Liver (tissue), 9 donors: ENCODE measurements around the gene APOBEC3C. TPM values are rescaled to one million over a fixed set of nuclear protein-coding genes. Genes with fewer than 3 reads are reported as not detected.

Experiments
- DNase-seq: peaks from one replicate; pipeline ENCODE4 v3.0.0-alpha.2; 2017; ENCODE audit warnings: low spot score
- H3K27ac ChIP-seq, 2 donors: one replicate each; pipeline ENCODE4 v1.7.0; 2013; ENCODE audit warnings: inconsistent platforms in 2 of 2, low read length in 2 of 2, control low read depth in 1 of 2, low read depth in 1 of 2, mild to moderate bottlenecking in 1 of 2
- H3K27me3 ChIP-seq, 4 donors: one replicate each; pipeline versions ENCODE4 v1.6.1 to v1.7.0; 2013; ENCODE audit warnings: low read length in 3 of 4, inconsistent platforms in 1 of 4, mild to moderate bottlenecking in 1 of 4, moderate library complexity in 1 of 4; ENCODE audit not compliant: control insufficient read depth in 4 of 4, insufficient read depth in 4 of 4
- H3K36me3 ChIP-seq, 4 donors: one replicate each; pipeline versions ENCODE4 v1.6.1 to v1.7.0; 2013; ENCODE audit warnings: low read length in 3 of 4, mild to moderate bottlenecking in 3 of 4, low read depth in 1 of 4, moderate library complexity in 1 of 4; ENCODE audit not compliant: control insufficient read depth in 4 of 4, insufficient read depth in 3 of 4
- H3K4me1 ChIP-seq, 4 donors: one replicate each; pipeline versions ENCODE4 v1.6.1 to v1.7.0; 2013; ENCODE audit warnings: low read length in 3 of 4, mild to moderate bottlenecking in 3 of 4, moderate library complexity in 1 of 4; ENCODE audit not compliant: control insufficient read depth in 4 of 4, insufficient read depth in 4 of 4
- H3K4me3 ChIP-seq, 3 donors: one replicate each; pipeline versions ENCODE4 v1.6.1 to v1.7.0; 2013; ENCODE audit warnings: low read length in 3 of 3, control low read depth in 1 of 3, low read depth in 1 of 3, mild to moderate bottlenecking in 1 of 3
- H3K9ac ChIP-seq, 2 donors: one replicate each; pipeline ENCODE4 v1.7.0; 2013; ENCODE audit warnings: low read length in 2 of 2, mild to moderate bottlenecking in 2 of 2, moderate library complexity in 2 of 2, control low read depth in 1 of 2, low read depth in 1 of 2
- H3K9me3 ChIP-seq, 4 donors: one replicate each; pipeline versions ENCODE4 v1.6.1 to v1.7.0; 2013; ENCODE audit warnings: low read length in 3 of 4; ENCODE audit not compliant: control insufficient read depth in 4 of 4
- EGR1 ChIP-seq, 2 donors: IDR thresholded peaks; 2 replicates each; pipeline ENCODE4 v1.6.1; 2016 to 2018; ENCODE audit warnings: antibody characterized with exemption in 2 of 2, low read depth in 2 of 2
- FOXA1 ChIP-seq: IDR thresholded peaks from 2 replicates; pipeline ENCODE4 v1.6.1; 2016; ENCODE audit warnings: antibody characterized with exemption
- FOXA2 ChIP-seq: IDR thresholded peaks from 2 replicates; pipeline ENCODE4 v1.6.1; 2016; ENCODE audit warnings: antibody characterized with exemption
- GABPA ChIP-seq, 2 donors: IDR thresholded peaks in 1 of 2; conservative IDR thresholded peaks in 1 of 2; 2 replicates each; pipeline ENCODE4 v1.6.1; 2016; ENCODE audit warnings: antibody characterized with exemption in 2 of 2, mild to moderate bottlenecking in 1 of 2, moderate library complexity in 1 of 2
- HNF4A ChIP-seq, 2 donors: conservative IDR thresholded peaks; 2 replicates each; pipeline ENCODE4 v1.6.1; 2016; ENCODE audit warnings: antibody characterized with exemption in 2 of 2, mild to moderate bottlenecking in 2 of 2
- JUND ChIP-seq, 2 donors: IDR thresholded peaks; 2 replicates each; pipeline ENCODE4 v1.6.1; 2016; ENCODE audit warnings: antibody characterized with exemption in 2 of 2
- NR2F2 ChIP-seq: IDR thresholded peaks from 2 replicates; pipeline ENCODE4 v1.6.1; 2016; ENCODE audit warnings: antibody characterized with exemption
- RAD21 ChIP-seq, 2 donors: IDR thresholded peaks; 2 replicates each; pipeline ENCODE4 v1.6.1; 2016; ENCODE audit warnings: antibody characterized with exemption in 2 of 2, mild to moderate bottlenecking in 2 of 2
- RXRA ChIP-seq, 2 donors: IDR thresholded peaks; 2 replicates each; pipeline ENCODE4 v1.6.1; 2017 to 2018; ENCODE audit warnings: antibody characterized with exemption in 2 of 2, mild to moderate bottlenecking in 1 of 2
- SP1 ChIP-seq: IDR thresholded peaks from 2 replicates; pipeline ENCODE4 v1.6.1; 2018; ENCODE audit warnings: antibody characterized with exemption, mild to moderate bottlenecking
- TAF1 ChIP-seq: conservative IDR thresholded peaks from 2 replicates; pipeline ENCODE4 v1.6.1; 2016; ENCODE audit warnings: antibody characterized with exemption, mild to moderate bottlenecking
- YY1 ChIP-seq: IDR thresholded peaks from 2 replicates; pipeline ENCODE4 v1.6.1; 2016; ENCODE audit warnings: antibody characterized with exemption, mild to moderate bottlenecking
- WGBS: extraction: QIAGEN DNeasy Blood & Tissue Kit; methylation state at CpG from one replicate; pipeline ENCODE4 v1.1.7; 2013; 5-methylcytosine and 5-hydroxymethylcytosine counted together
- polyA plus RNA-seq, 2 donors: library from polyadenylated mRNA; stranded (reverse) in 1 of 2; unstranded in 1 of 2; fragments of 200-250 nt in 1 of 2; fragments of >200 nt in 1 of 2; fragmentation: Nextera tagmentation in 1 of 2; extraction: Ambion mirVana in 1 of 2; gene quantifications; one replicate each; pipeline versions ENCODE4 v1.2.1 to v1.2.3, GENCODE V29; 2013 to 2015
- total RNA-seq, 2 donors: library from RNA; depleted of rRNA; stranded (reverse); fragments of >200 nt; gene quantifications; one replicate each; pipeline ENCODE4 v1.2.3, GENCODE V29; 2014
- TF ChIP-seq, protein P1 (sequence below): IDR thresholded peaks from 2 replicates; pipeline ENCODE4 v1.6.1; 2016; ENCODE audit warnings: antibody characterized with exemption
- TF ChIP-seq, protein P2 (sequence below): fragments of 150-350 bp; IDR thresholded peaks from 2 replicates; pipeline ENCODE4 v1.5.1; 2017; ENCODE audit warnings: improper control_type of control experiment, low read depth, low read length; ENCODE audit not compliant: missing input control
- TF ChIP-seq, protein P3 (sequence below): IDR thresholded peaks from 2 replicates; pipeline ENCODE4 v1.6.1; 2016; ENCODE audit warnings: antibody characterized with exemption
- TF ChIP-seq, protein P4 (sequence below): IDR thresholded peaks from 2 replicates; pipeline ENCODE4 v1.6.1; 2016; ENCODE audit warnings: antibody characterized with exemption
- TF ChIP-seq, protein P5 (sequence below): IDR thresholded peaks from 2 replicates; pipeline ENCODE4 v1.6.1; 2016; ENCODE audit warnings: antibody characterized with exemption, mild to moderate bottlenecking
- donor health status: healthy.
- donor health status: healthy.
- donor health status: healthy.
- donor health status: healthy.
- donor health status: healthy.

APOBEC3C gene
- total and polyA plus RNA-seq, 4 donors: 1.2 to 11.9 (median 3.7) TPM

DNA sequence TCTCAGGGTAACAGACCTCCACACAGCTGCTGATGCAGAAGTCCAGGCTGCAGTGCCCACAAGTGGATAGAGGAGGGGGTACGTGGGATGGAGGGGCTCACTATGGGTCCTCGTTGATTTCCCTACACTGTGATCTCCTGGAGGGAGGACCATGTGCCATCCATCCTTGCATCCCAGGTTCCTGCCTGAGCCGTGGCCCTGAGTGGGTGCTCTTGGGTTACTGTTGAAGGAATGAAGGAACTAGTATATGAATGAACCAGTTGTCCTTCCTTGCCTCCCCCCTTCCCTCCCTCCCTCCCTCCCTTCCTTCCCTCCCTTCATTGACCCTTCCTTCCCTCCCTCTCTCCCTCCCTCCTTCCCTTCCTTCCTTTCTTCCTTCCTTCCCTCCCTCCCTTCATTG is 16.5 kb upstream of the APOBEC3C start:
- 83% methylated on average over 3 of the region's 3 CpGs for WGBS
- no peak for DNase-seq
- TF ChIP-seq EGR1 (IDR thresholded peaks at IDR 0.05; ENCODE audit: low read depth in 2 of 2) (no peak), NR2F2 (no peak), JUND (IDR thresholded peaks at IDR 0.05) (no peak), RXRA (IDR thresholded peaks at IDR 0.05) (no peak), FOXA1 (no peak)
- TF ChIP-seq, protein P1, sequence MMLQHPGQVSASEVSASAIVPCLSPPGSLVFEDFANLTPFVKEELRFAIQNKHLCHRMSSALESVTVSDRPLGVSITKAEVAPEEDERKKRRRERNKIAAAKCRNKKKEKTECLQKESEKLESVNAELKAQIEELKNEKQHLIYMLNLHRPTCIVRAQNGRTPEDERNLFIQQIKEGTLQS: no peak

DNA sequence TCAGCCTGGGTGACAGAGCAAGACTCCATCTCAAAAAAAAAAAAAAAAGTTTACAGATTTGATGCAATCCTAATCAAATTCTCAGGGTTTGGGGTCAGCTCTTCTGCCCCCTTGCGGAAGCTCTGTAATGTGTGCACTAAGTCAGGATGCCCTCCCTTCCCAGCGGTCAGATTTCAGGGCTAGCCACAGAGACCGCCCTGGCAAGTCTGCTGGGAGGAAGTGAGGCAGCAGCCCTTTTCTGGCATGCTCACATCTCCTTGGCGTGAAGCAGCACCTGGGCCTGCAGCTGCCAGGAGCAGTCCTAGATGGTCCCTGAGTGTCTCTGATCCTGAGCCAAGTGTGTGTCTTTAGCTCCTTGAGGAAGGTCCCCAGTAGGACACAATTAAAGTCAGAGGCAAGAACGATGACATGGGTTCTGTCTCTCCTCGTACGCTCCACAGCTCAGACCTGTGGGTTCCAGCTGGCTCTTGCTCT is 10.9 kb upstream of the APOBEC3C start:
- TF ChIP-seq, protein P2, sequence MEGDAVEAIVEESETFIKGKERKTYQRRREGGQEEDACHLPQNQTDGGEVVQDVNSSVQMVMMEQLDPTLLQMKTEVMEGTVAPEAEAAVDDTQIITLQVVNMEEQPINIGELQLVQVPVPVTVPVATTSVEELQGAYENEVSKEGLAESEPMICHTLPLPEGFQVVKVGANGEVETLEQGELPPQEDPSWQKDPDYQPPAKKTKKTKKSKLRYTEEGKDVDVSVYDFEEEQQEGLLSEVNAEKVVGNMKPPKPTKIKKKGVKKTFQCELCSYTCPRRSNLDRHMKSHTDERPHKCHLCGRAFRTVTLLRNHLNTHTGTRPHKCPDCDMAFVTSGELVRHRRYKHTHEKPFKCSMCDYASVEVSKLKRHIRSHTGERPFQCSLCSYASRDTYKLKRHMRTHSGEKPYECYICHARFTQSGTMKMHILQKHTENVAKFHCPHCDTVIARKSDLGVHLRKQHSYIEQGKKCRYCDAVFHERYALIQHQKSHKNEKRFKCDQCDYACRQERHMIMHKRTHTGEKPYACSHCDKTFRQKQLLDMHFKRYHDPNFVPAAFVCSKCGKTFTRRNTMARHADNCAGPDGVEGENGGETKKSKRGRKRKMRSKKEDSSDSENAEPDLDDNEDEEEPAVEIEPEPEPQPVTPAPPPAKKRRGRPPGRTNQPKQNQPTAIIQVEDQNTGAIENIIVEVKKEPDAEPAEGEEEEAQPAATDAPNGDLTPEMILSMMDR: peak; percentile 69
- TF ChIP-seq NR2F2 (peak; percentile 48), TAF1 (no peak), RXRA (IDR thresholded peaks at IDR 0.05) (peak in 1 of 2 donors; percentile 14), JUND (IDR thresholded peaks at IDR 0.05) (no peak), EGR1 (IDR thresholded peaks at IDR 0.05; ENCODE audit: low read depth in 2 of 2) (no peak), HNF4A (conservative IDR thresholded peaks at IDR 0.05) (no peak), RAD21 (IDR thresholded peaks at IDR 0.05) (peak; percentile 81 to 88), SP1 (no peak)
- TF ChIP-seq, protein P3, sequence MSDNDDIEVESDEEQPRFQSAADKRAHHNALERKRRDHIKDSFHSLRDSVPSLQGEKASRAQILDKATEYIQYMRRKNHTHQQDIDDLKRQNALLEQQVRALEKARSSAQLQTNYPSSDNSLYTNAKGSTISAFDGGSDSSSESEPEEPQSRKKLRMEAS: no peak
- TF ChIP-seq, protein P1: no peak
- WGBS: 22% methylated on average over 7 of the region's 7 CpGs
- no peaks in the 10 kb centered on the region for H3K4me1 ChIP-seq
- no peak overlapping the region for H3K9ac ChIP-seq
- no peaks in the 10 kb centered on the region for H3K9me3 ChIP-seq
- no peak overlapping the region for H3K4me3 ChIP-seq
- peaks cover 0 to 4% (median 0%) of the 10 kb centered on the region in 4 donors for H3K27me3 ChIP-seq
- no peak overlapping the region for H3K27ac ChIP-seq
- H3K36me3 ChIP-seq: no peaks in the 10 kb centered on the region
- DNase-seq: peak; percentile 65

More for the DNA sequence above, 16.5 kb upstream of the APOBEC3C start:
- no peak overlapping the region for H3K4me3 ChIP-seq
- H3K27me3 ChIP-seq: peaks cover 0 to 4% (median 0%) of the 10 kb centered on the region in 4 donors
- H3K4me1 ChIP-seq: no peaks in the 10 kb centered on the region
- H3K9me3 ChIP-seq: no peaks in the 10 kb centered on the region
- H3K27ac ChIP-seq: no peak overlapping the region
- H3K36me3 ChIP-seq: no peaks in the 10 kb centered on the region
- no peak overlapping the region for H3K9ac ChIP-seq

DNA sequence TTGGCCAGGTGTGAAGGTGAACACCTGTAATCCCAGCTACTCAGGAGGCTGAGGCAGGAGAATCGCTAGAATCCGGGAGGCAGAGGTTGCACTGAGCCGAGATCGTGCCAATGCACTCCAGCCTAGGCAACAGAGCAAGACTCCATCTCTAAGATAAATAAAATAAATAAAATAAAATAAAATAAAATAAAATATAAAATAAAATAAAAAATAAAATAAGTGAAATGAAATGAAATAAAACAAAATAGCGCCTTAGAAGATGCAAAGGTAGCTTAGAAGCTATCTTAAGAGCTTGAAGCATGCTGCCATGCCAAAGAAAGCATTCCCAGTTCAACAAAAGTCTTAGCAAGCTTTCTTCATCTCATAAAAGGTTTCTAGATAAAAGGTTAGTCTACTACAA is 6.9 kb upstream of the APOBEC3C start:
- 97% methylated on average over 5 of the region's 5 CpGs for WGBS

More for the DNA sequence above, 6.9 kb upstream of the APOBEC3C start:
- Histone ChIP-seq H3K27me3 (no peaks in the 10 kb centered on the region), H3K36me3 (no peaks in the 10 kb centered on the region), H3K27ac (no peak overlapping the region), H3K4me1 (no peaks in the 10 kb centered on the region), H3K4me3 (no peak overlapping the region), H3K9ac (no peak overlapping the region), H3K9me3 (no peaks in the 10 kb centered on the region)
- TF ChIP-seq FOXA2 (no peak), RXRA (IDR thresholded peaks at IDR 0.05) (no peak), GABPA (IDR thresholded peaks at IDR 0.05 in 1 of 2, conservative IDR thresholded peaks at IDR 0.05 in 1 of 2) (no peak), EGR1 (IDR thresholded peaks at IDR 0.05; ENCODE audit: low read depth in 2 of 2) (no peak), SP1 (no peak), HNF4A (conservative IDR thresholded peaks at IDR 0.05) (no peak), TAF1 (no peak), YY1 (no peak), FOXA1 (no peak)
- TF ChIP-seq, protein P4, sequence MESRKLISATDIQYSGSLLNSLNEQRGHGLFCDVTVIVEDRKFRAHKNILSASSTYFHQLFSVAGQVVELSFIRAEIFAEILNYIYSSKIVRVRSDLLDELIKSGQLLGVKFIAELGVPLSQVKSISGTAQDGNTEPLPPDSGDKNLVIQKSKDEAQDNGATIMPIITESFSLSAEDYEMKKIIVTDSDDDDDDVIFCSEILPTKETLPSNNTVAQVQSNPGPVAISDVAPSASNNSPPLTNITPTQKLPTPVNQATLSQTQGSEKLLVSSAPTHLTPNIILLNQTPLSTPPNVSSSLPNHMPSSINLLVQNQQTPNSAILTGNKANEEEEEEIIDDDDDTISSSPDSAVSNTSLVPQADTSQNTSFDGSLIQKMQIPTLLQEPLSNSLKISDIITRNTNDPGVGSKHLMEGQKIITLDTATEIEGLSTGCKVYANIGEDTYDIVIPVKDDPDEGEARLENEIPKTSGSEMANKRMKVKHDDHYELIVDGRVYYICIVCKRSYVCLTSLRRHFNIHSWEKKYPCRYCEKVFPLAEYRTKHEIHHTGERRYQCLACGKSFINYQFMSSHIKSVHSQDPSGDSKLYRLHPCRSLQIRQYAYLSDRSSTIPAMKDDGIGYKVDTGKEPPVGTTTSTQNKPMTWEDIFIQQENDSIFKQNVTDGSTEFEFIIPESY: no peak
- TF ChIP-seq, protein P3: no peak
- TF ChIP-seq, protein P5, sequence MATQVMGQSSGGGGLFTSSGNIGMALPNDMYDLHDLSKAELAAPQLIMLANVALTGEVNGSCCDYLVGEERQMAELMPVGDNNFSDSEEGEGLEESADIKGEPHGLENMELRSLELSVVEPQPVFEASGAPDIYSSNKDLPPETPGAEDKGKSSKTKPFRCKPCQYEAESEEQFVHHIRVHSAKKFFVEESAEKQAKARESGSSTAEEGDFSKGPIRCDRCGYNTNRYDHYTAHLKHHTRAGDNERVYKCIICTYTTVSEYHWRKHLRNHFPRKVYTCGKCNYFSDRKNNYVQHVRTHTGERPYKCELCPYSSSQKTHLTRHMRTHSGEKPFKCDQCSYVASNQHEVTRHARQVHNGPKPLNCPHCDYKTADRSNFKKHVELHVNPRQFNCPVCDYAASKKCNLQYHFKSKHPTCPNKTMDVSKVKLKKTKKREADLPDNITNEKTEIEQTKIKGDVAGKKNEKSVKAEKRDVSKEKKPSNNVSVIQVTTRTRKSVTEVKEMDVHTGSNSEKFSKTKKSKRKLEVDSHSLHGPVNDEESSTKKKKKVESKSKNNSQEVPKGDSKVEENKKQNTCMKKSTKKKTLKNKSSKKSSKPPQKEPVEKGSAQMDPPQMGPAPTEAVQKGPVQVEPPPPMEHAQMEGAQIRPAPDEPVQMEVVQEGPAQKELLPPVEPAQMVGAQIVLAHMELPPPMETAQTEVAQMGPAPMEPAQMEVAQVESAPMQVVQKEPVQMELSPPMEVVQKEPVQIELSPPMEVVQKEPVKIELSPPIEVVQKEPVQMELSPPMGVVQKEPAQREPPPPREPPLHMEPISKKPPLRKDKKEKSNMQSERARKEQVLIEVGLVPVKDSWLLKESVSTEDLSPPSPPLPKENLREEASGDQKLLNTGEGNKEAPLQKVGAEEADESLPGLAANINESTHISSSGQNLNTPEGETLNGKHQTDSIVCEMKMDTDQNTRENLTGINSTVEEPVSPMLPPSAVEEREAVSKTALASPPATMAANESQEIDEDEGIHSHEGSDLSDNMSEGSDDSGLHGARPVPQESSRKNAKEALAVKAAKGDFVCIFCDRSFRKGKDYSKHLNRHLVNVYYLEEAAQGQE: no peak
- no peak for DNase-seq
